SK-N-MC (cell line): Measurements from ENCODE around the gene RHEBL1.

Experiments used
- EZH2 ChIP-seq: fragments of 200-600 bp; sonication (generic); IDR thresholded peaks from one replicate; pipeline ENCODE4 v1.6.1; 2017; ENCODE audit warnings: antibody characterized with exemption
- FOXP2 ChIP-seq: optimal IDR thresholded peaks from 2 replicates; pipeline ENCODE3; 2011; ENCODE audit warnings: mild to moderate bottlenecking, moderate library complexity; ENCODE audit not compliant: insufficient read depth; ENCODE audit errors: extremely low read length, control extremely low read depth
- POLR2AphosphoS5 ChIP-seq: IDR thresholded peaks from 2 replicates; pipeline ENCODE4 v1.6.1; 2012; ENCODE audit warnings: mild to moderate bottlenecking, low read depth, low read length, borderline replicate concordance

DNA sequence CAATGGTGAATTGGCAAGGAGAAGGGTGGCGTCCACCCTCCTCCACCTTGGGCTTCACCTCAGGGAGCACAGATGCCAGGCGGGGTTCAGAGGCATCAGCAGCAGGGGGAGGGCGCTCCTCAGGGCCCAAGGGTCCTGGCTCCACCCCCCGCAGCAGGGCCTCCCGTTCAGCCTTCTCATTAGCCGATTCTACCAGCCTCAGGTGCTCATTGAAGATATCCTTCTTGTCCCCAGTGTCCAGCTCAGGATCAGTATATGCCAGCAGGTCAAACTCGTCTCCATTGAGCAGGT lies 31.9 kb downstream of the RHEBL1 start:
- TF ChIP-seq EZH2 (no peak), POLR2AphosphoS5 (no peak), FOXP2 (no peak)
